ENCODE measurements around the gene WRNIP1. TPM values are rescaled to one million over a fixed set of nuclear protein-coding genes. Genes with fewer than 3 reads are reported as not detected.
A peak's percentile ranks its signal among the peaks of the same experiment; 100 is the strongest.

Gene WRNIP1
- total RNA-seq, 2 experiments from 2014 or later: 47.6 to 47.8 TPM

DNA sequence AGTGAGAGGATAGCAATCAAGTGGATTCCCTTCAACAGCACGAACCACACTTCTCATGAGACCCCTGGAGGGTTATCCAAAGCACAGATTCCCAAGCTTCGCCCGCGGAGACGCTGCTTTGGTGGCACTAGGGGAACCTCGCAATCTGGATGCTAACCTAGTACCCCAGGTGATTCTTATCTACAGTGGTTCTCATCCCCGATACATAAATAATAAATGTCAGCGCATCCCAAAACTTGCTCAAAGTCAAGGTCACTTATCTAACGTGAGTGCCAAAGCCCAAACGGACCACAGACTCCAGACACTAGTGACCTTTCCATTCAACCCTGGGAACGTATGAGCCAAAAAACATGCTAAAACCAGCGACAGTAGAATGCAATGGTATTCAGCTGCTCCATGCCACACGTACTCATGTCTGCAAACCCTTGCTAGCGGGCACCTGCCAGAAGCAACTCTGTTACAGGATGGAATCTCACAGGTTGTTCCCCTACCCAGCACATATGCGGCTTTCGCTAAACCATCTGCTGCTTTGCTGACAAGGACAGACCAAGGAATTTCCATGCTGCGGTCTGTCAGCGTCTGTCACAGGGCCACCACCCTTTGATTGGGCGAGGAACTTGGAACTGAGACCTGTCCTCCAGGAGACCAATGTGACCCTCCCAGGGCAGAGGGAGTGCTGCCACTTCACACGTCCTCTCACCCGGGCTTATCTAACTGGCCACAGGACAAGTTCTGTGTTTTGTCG, 31.3 kb upstream of the WRNIP1 start:
- no peaks in the 10 kb centered on the region for H3K27me3 Mint-ChIP-seq
- H3K36me3 Mint-ChIP-seq: no peaks in the 10 kb centered on the region
- DNase-seq: no peak
- no peak overlapping the region for H3K4me3 Mint-ChIP-seq
- peaks cover 15% of the 10 kb centered on the region for H3K4me1 Mint-ChIP-seq
- H3K27ac Mint-ChIP-seq: no peak overlapping the region
- H3K9me3 Mint-ChIP-seq: no peaks in the 10 kb centered on the region

GRCh38 chr6:2734488-2735166, 30.6 kb upstream of the WRNIP1 start:
- Mint-ChIP-seq H3K4me3 (no peak overlapping the region), H3K27me3 (no peaks in the 10 kb centered on the region), H3K36me3 (no peaks in the 10 kb centered on the region), H3K9me3 (no peaks in the 10 kb centered on the region), H3K4me1 (peaks cover 19% of the 10 kb centered on the region), H3K27ac (no peak overlapping the region)
- DNase-seq: no peak

GRCh38 chr6:2737885-2738284, 27.3 kb upstream of the WRNIP1 start:
- H3K27ac Mint-ChIP-seq: no peak overlapping the region
- no peaks in the 10 kb centered on the region for H3K9me3 Mint-ChIP-seq
- H3K4me3 Mint-ChIP-seq: no peak overlapping the region
- DNase-seq: no peak
- no peaks in the 10 kb centered on the region for H3K27me3 Mint-ChIP-seq
- peaks cover 17% of the 10 kb centered on the region for H3K4me1 Mint-ChIP-seq
- H3K36me3 Mint-ChIP-seq: no peaks in the 10 kb centered on the region

GRCh38 chr6:2738373-2738979, 26.7 kb upstream of the WRNIP1 start:
- no peaks in the 10 kb centered on the region for H3K9me3 Mint-ChIP-seq
- H3K27ac Mint-ChIP-seq: no peak overlapping the region
- H3K27me3 Mint-ChIP-seq: no peaks in the 10 kb centered on the region
- H3K36me3 Mint-ChIP-seq: no peaks in the 10 kb centered on the region
- no peak overlapping the region for H3K4me3 Mint-ChIP-seq
- DNase-seq: peak; percentile 42
- peaks cover 11% of the 10 kb centered on the region for H3K4me1 Mint-ChIP-seq

DNA sequence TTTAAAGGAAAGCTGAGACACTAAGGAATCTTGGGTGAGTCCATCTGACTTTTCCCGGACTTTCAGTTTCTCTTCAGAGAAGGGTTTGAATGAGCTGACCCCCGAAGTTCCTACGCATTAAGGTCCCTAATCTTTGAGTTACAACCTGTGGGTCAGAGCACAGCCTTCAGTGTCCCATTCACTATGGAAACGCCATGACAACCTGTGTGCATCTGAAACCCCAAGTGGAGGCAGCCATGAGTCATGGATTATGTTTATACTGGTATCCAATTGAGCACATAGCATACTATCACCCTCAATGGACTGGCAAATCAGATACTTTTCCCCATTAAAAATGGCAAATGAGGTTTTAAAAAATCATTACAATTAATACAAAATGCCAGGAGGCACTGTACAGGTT, 25.9 kb upstream of the WRNIP1 start:
- Mint-ChIP-seq H3K4me1 (peaks cover 10% of the 10 kb centered on the region), H3K27ac (no peak overlapping the region), H3K9me3 (no peaks in the 10 kb centered on the region), H3K4me3 (no peak overlapping the region), H3K27me3 (no peaks in the 10 kb centered on the region), H3K36me3 (no peaks in the 10 kb centered on the region)
- DNase-seq: peak; percentile 32

- Mint-ChIP-seq H3K27me3 (no peaks in the 10 kb centered on the region), H3K36me3 (no peaks in the 10 kb centered on the region), H3K4me1 (peaks cover 10% of the 10 kb centered on the region), H3K4me3 (no peak overlapping the region), H3K27ac (no peak overlapping the region), H3K9me3 (no peaks in the 10 kb centered on the region)
- no peak for DNase-seq
Measured at GRCh38 chr6:2740581-2740980, 24.6 kb upstream of the WRNIP1 start.

GRCh38 chr6:2741756-2742155, 23.4 kb upstream of the WRNIP1 start:
- Mint-ChIP-seq H3K27me3 (no peaks in the 10 kb centered on the region), H3K9me3 (no peaks in the 10 kb centered on the region), H3K36me3 (no peaks in the 10 kb centered on the region), H3K27ac (no peak overlapping the region), H3K4me3 (no peak overlapping the region), H3K4me1 (peaks cover 10% of the 10 kb centered on the region)
- no peak for DNase-seq

DNA sequence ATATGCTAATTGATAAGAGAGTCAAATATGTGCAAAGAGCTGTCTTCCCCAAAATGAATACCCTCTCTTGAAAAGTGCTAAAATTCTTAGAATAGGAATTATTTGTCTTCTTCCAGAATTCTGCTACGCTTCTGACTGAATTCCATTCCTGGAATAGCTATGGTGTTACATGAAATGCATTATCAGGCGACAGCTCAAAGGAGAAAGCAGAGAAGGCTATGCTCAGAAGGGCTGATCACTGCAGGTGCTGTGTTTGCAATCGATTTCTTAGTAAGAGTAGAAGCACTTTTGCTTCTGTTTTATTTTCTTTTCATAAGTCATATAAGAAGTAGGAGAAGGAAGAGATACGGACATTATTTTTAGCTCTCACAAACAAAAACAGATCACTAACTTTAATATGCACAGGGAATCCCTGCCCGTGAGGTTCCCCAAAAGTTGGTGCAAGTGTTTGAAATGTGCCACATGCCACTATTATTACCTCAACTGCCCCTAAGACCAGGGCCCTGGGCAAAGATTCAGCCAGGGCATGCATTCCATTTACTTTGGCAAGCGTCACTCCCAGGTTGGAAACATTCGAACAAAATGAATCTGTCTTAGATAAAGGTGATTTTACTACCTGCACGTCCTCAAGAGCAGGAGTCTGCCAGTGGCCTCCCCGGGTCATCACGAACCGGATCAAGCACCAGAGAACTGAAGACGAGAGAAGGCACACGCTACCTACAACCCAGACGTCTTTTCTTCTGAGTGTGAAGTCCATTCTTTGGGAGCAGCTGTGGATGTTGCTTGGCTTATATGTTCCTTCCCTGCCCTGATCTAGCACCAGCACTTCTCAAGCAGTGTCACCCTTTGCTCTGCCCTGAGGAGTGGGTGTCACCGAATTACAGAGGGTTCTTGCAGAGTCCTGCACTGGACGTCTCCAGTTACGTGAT, 21.6 kb upstream of the WRNIP1 start:
- H3K36me3 Mint-ChIP-seq: no peaks in the 10 kb centered on the region
- H3K4me3 Mint-ChIP-seq: no peak overlapping the region
- H3K9me3 Mint-ChIP-seq: no peaks in the 10 kb centered on the region
- no peak overlapping the region for H3K27ac Mint-ChIP-seq
- no peak for DNase-seq
- H3K27me3 Mint-ChIP-seq: no peaks in the 10 kb centered on the region
- H3K4me1 Mint-ChIP-seq: peaks cover 5% of the 10 kb centered on the region

- no peak for DNase-seq
- H3K36me3 Mint-ChIP-seq: no peaks in the 10 kb centered on the region
Measured at GRCh38 chr6:2744209-2744771, 20.9 kb upstream of the WRNIP1 start.

DNA sequence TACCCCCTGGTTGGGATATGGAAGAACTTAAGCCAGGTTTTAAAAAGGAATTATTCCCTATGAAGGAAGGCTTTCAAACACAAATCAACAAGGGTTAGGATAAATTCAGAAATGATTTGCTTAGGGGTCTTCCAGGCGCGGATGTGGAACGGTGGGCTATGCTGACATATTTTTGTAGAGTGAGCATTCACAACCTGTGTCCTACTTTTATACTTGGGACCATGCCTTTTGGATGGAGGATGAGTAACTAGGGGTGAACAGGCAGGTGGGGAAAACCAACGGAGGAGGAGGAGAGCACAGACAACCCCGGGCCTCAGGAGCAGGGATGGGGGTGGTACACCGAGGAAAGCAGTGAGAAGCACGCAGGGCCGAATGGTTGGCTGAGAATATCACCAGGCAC, 20.4 kb upstream of the WRNIP1 start:
- peaks cover 1% of the 10 kb centered on the region for H3K4me1 Mint-ChIP-seq
- no peaks in the 10 kb centered on the region for H3K36me3 Mint-ChIP-seq

More at GRCh38 chr6:2744209-2744771, 20.9 kb upstream of the WRNIP1 start:
- Mint-ChIP-seq H3K4me1 (peaks cover 3% of the 10 kb centered on the region), H3K27me3 (no peaks in the 10 kb centered on the region), H3K9me3 (no peaks in the 10 kb centered on the region), H3K4me3 (no peak overlapping the region), H3K27ac (no peak overlapping the region)

DNA sequence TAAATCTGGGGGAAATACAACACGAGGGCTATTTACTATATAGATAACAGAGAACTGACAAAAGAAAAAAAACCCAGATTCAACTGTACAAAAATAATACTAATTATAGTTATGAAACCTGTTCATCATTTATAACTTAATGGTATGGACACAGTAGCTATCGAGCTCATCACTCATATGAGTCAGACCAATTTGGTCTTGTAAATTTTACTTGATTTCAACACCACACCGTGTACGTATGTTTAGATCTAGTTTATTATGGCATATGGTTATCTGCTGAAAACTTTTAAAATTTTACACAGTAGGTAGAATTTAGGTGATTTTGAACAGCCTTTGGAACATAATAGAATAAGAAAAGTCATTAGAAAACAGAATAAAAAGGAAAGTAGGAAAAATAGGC, 19.9 kb upstream of the WRNIP1 start:
- no peak for DNase-seq
- Mint-ChIP-seq H3K36me3 (no peaks in the 10 kb centered on the region), H3K9me3 (no peaks in the 10 kb centered on the region), H3K4me1 (peaks cover 3% of the 10 kb centered on the region), H3K27me3 (peaks cover 2% of the 10 kb centered on the region), H3K4me3 (no peak overlapping the region), H3K27ac (no peak overlapping the region)

More for the DNA sequence above, 20.4 kb upstream of the WRNIP1 start:
- Mint-ChIP-seq H3K4me3 (no peak overlapping the region), H3K9me3 (no peaks in the 10 kb centered on the region), H3K27me3 (no peaks in the 10 kb centered on the region), H3K27ac (no peak overlapping the region)
- DNase-seq: no peak

- no peak overlapping the region for H3K27ac Mint-ChIP-seq
- no peak overlapping the region for H3K4me3 Mint-ChIP-seq
- peaks cover 13% of the 10 kb centered on the region for H3K27me3 Mint-ChIP-seq
- H3K36me3 Mint-ChIP-seq: no peaks in the 10 kb centered on the region
- no peak for DNase-seq
- H3K9me3 Mint-ChIP-seq: no peaks in the 10 kb centered on the region
- H3K4me1 Mint-ChIP-seq: peaks cover 3% of the 10 kb centered on the region
Measured at GRCh38 chr6:2746557-2747061, 18.6 kb upstream of the WRNIP1 start.

DNA sequence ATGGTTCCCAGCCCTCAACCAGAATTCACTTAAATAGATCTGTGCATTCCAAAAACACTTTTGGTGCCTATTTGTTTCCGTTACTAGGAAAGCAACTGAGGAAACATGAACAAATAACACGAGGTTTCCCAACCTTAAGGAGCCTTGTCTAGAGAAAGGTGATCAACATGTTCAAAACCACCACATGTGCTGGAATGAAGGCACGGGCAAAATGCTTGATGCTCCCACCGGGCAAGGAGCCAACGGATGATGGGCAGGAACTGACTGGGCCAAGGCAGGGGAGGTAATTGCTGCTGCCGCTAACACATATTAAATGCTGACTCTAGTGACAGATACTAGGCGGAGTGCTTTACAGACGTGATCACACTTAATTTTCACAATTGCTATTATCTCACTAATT, 17.0 kb upstream of the WRNIP1 start:
- Mint-ChIP-seq H3K4me1 (peaks cover 6% of the 10 kb centered on the region), H3K9me3 (no peaks in the 10 kb centered on the region), H3K27ac (no peak overlapping the region), H3K36me3 (no peaks in the 10 kb centered on the region), H3K27me3 (peaks cover 20% of the 10 kb centered on the region), H3K4me3 (no peak overlapping the region)
- no peak for DNase-seq

DNA sequence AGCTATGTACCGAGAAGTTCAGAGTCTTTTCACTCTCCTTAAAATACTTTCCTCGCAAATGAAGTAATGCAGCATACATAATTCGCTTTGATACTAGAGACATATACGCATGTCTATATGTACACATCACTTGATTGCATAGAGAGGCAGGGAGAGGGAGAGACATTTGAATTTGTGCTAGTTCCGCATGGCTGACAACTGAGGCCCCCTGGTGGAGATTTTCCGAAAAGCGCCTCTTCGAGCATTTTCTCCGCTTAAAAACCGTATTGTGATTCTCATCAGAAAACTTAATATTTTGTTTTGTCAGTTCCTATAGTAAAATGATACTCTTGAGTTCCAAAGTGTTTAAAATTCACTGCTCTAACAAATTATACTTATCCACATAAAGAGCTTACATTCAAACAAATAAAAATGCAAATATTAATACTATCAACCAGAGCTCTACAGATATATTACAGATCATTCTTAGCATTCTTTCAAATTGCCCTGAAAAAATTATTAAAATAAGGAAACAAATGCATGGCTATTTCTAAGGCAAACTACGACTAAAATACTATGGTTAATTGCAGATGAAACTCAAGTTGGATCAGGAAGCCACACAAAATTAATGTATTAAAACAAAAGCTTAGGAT, 15.1 kb upstream of the WRNIP1 start:
- Mint-ChIP-seq H3K27me3 (peaks cover 30% of the 10 kb centered on the region), H3K27ac (no peak overlapping the region), H3K36me3 (no peaks in the 10 kb centered on the region), H3K4me3 (no peak overlapping the region), H3K9me3 (no peaks in the 10 kb centered on the region), H3K4me1 (peaks cover 10% of the 10 kb centered on the region)
- DNase-seq: peak; percentile 53

Data from activated naive CD8-positive, alpha-beta T cell treated with anti-CD3 and anti-CD28 coated beads for 36 hours (primary cell).